Measurements from ENCODE around the gene LEPROT.

DNA sequence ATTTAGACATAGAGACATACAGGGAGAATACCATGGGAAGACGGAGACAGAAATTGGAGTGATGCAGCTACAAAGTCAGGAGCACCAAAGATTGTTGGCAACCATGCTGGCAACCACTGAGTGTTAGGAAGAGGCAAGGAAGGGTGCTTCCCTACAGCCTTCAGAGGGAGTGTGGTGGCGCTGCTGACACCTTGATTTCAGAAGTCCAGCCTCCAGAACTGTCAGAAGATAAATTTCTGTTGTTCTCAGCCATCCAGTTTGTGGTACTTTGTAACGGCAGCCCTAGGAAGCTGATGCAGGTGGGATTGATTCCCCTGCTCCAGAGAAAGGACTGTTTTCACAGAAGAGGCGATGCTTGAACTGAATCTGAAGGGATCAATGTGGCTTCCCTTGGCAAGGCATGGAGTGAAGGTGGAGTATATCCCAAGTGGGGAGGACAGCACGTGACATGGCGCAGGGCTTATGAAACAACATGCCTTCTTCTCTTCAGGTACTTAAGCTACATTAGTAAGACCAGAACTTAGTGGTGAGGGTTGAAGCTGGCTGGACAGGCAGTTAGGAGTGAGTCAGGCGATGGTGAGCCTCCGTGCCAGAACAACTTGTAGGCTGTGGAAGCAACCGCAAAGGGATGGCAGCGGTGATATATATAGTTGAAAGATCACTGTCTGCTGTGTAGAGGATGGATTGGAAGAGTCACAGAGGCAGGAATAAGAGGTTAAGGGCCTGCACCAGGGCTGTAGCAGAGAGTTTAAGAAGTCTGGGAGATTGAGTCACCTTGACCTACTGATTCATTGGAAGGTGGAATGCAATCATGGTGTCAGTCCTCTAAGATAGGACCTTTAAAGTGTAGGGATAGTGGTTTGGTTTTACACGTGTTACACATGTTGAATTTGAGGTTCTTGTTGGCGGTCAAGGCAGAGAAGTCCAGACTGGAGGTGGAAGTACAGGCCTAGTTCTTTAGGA, 2.1 kb downstream of the LEPROT start:
- TF ChIP-seq POLR2A (IDR thresholded peaks at IDR 0.05), result no peak
- TF ChIP-seq, protein P1, sequence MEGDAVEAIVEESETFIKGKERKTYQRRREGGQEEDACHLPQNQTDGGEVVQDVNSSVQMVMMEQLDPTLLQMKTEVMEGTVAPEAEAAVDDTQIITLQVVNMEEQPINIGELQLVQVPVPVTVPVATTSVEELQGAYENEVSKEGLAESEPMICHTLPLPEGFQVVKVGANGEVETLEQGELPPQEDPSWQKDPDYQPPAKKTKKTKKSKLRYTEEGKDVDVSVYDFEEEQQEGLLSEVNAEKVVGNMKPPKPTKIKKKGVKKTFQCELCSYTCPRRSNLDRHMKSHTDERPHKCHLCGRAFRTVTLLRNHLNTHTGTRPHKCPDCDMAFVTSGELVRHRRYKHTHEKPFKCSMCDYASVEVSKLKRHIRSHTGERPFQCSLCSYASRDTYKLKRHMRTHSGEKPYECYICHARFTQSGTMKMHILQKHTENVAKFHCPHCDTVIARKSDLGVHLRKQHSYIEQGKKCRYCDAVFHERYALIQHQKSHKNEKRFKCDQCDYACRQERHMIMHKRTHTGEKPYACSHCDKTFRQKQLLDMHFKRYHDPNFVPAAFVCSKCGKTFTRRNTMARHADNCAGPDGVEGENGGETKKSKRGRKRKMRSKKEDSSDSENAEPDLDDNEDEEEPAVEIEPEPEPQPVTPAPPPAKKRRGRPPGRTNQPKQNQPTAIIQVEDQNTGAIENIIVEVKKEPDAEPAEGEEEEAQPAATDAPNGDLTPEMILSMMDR (IDR thresholded peaks at IDR 0.05), result no peak

Data from right lobe of liver (tissue), 4 donors.